Heart left ventricle (tissue), 13 donors: ENCODE data around the gene SPDYE17.
"Not testable (repeated sequence)": the region's sequence is repeated elsewhere in the genome, so short reads cannot be mapped to it uniquely, and the experiment has no call there.

Source experiments
- CTCF ChIP-seq, 12 donors: fragments of 200-600 bp; sonication (generic) in 4 of 12; IDR thresholded peaks; one replicate each; pipeline versions ENCODE4 v1.5.0 to v1.8.0; 2018 to 2022; ENCODE audit warnings: antibody characterized with exemption in 12 of 12, mild to moderate bottlenecking in 5 of 12
- POLR2A ChIP-seq, 2 donors: fragments of 450-650 bp; IDR thresholded peaks; one replicate each; pipeline ENCODE4 v1.6.1; 2017; ENCODE audit warnings: antibody characterized with exemption in 2 of 2, mild to moderate bottlenecking in 2 of 2, moderate library complexity in 2 of 2
- donor health status: ischemic (EF 13 %, LVEDD 7.1; RV severe dilation, severe dysfunction).
- donor health status: DM: no; HTN: yes; CAD: no.
- donor health status: DM: no; HTN: no; CAD: no.
- donor health status: ischemic (EF 25% LVEDD 6.9; RV normal size, moderate dysfunction).
- donor health status: ischemic (EF 25% LVEDD 5.7; RV mildly dilated, moderate dysfunction).
- donor health status: ischemic (EF 35%, LVEDD 5.7; RV mildly dilated, moderate dysfunction).
- donor health status: nonischemic (EF 11% LVEDD 7.7; RV severe dilation, severe dysfunction).
- donor health status: DM: yes; HTN: yes; CAD: no.
- donor health status: PGD.
- donor health status: ischemic (EF 29% LVEDD 5.4; RV normal size, mild dysfunction).
- donor health status: nonischemic (EF 23%, LVEDD 6.1; RV moderate dilation, normal function).

- TF ChIP-seq POLR2A, CTCF (IDR thresholded peaks at IDR 0.05): not testable (repeated sequence)
Observed at GRCh38 chr7:76974793-76975579, 57.2 kb downstream of the SPDYE17 start.
